Measurements from ENCODE around the gene KCNK10.
A peak's percentile ranks its signal among the peaks of the same experiment; 100 is the strongest.

KCNK10 gene

DNA sequence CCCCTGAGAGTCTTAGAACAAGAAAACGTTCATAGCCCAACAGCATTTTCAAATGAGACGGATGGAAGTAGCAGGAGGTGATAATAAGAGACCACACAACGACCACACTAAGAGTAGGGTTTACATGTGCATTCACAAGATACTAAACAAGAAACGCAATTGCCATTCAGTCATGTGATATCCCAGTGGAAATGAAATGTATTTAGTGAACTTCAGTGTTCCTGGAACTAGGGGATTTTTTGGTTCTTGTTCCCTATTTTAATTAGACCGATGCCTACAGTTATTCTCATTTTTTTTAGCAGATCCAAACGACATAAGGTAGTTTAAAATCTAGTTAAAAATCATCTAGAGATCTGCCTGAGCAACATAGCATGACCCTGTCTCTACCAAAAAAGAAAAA lies 168.1 kb downstream of the KCNK10 start:
- H3K27ac ChIP-seq = no peak overlapping the region
- no peak for TF ChIP-seq CTCF (IDR thresholded peaks at IDR 0.05)
- DNase-seq (ENCODE audit: low spot score) = no peak

GRCh38 chr14:88154321-88154720 lies 168.7 kb downstream of the KCNK10 start:
- Histone ChIP-seq H3K27ac (no peak overlapping the region), H3K4me3 (no peak overlapping the region)
- DNase-seq (ENCODE audit: low spot score) = no peak
- no peak for TF ChIP-seq CTCF (IDR thresholded peaks at IDR 0.05)

More for the DNA sequence above, 168.1 kb downstream of the KCNK10 start:
- H3K4me3 ChIP-seq = no peak overlapping the region

GRCh38 chr14:88146881-88147649 lies 176.0 kb downstream of the KCNK10 start:
- no peak for TF ChIP-seq CTCF (IDR thresholded peaks at IDR 0.05)
- Histone ChIP-seq H3K4me3 (no peak overlapping the region), H3K27ac (no peak overlapping the region)
- peak; percentile 62 for DNase-seq (ENCODE audit: low spot score)

DNA sequence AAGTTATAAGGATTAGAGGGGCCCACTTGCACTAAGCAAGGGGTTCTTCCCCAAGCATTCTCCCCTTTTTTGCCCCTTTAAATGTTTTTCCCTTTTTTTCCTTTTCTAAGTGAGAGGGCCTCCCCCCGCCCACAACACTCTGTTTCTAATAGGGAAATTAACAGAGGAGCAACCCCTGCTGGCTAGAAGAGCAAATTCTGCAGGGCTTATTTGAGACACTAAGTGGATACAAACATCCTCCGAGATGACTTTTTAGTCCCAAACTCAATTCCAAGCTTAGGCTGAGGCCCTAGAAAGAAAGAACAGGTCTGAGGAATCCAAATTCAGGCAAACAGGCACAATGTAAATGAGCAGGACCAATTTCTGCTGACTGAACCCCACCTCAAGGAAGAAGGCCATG lies 179.3 kb downstream of the KCNK10 start:
- no peak for DNase-seq (ENCODE audit: low spot score)
- Histone ChIP-seq H3K27ac (no peak overlapping the region), H3K4me3 (no peak overlapping the region)
- no peak for TF ChIP-seq CTCF (IDR thresholded peaks at IDR 0.05)

GRCh38 chr14:88142997-88143396 lies 180.1 kb downstream of the KCNK10 start:
- TF ChIP-seq CTCF (IDR thresholded peaks at IDR 0.05) = no peak
- no peak overlapping the region for H3K4me3 ChIP-seq
- H3K27ac ChIP-seq = no peak overlapping the region
- DNase-seq (ENCODE audit: low spot score) = no peak

DNA sequence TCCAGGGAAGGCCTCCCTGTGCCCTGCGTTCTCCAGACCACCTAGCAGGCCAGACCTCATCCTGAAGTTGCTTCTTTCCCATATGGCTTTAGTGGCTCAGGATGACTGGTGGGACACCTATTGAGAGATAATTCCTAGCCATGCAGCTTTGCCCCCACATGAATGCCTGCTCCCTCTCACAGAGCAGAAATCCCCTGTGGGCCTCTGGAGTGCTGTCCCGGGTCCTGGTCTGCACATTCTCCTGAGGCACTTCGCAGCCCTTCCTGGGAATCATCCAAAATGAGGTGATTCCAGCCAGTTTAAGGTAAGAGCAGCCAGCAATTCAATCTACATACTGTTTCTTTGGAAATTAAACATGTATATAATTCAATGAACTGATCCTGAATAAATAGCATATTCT lies 182.2 kb downstream of the KCNK10 start:
- Histone ChIP-seq H3K27ac (no peak overlapping the region), H3K4me3 (no peak overlapping the region)
- DNase-seq (ENCODE audit: low spot score) = no peak
- no peak for TF ChIP-seq CTCF (IDR thresholded peaks at IDR 0.05)

DNA sequence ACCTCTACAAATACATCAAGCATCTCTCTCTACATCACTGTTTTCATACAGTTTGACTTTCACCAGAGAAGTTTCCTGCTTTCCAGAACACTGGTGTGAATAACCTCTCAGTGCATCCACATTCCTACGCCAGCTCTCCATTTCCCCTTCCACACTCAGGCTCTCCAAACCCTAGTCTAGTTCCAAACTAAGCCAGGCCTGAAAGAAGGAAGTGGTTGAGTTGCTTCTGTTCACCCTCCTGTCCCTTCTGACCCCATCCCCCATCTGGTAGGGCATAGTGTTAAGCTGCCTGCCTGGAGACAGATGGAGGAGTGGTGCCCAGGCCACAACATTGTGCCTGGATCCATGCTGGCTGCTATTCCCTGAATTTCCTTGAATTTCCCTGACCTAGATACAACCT lies 185.7 kb downstream of the KCNK10 start:
- DNase-seq (ENCODE audit: low spot score) = no peak
- no peak for TF ChIP-seq CTCF (IDR thresholded peaks at IDR 0.05)
- H3K27ac ChIP-seq = no peak overlapping the region

More for the DNA sequence above, 185.7 kb downstream of the KCNK10 start:
- no peak overlapping the region for H3K4me3 ChIP-seq

All from coronary artery (tissue), 2 donors.